Right lobe of liver (tissue), 4 donors: Measurements from ENCODE around the gene RDM1.

Experiments
- POLR2A ChIP-seq: fragments of 450-650 bp; IDR thresholded peaks from one replicate; pipeline ENCODE4 v1.6.1; 2017; ENCODE audit warnings: antibody characterized with exemption, mild to moderate bottlenecking
- TF ChIP-seq, protein P1 (sequence below), 4 donors: fragments of 200-600 bp in 3 of 4; fragments of 450-650 bp in 1 of 4; IDR thresholded peaks; one replicate each; pipeline versions ENCODE4 v1.5.1 to v1.8.0; 2016 to 2022; ENCODE audit warnings: antibody characterized with exemption in 4 of 4, mild to moderate bottlenecking in 2 of 4
- donor health status: DM: no; HTN: no; CAD: no.
- donor health status: DM: no; HTN: no; CAD: no.
- donor health status: DM: no; HTN: yes; CAD: no.

DNA sequence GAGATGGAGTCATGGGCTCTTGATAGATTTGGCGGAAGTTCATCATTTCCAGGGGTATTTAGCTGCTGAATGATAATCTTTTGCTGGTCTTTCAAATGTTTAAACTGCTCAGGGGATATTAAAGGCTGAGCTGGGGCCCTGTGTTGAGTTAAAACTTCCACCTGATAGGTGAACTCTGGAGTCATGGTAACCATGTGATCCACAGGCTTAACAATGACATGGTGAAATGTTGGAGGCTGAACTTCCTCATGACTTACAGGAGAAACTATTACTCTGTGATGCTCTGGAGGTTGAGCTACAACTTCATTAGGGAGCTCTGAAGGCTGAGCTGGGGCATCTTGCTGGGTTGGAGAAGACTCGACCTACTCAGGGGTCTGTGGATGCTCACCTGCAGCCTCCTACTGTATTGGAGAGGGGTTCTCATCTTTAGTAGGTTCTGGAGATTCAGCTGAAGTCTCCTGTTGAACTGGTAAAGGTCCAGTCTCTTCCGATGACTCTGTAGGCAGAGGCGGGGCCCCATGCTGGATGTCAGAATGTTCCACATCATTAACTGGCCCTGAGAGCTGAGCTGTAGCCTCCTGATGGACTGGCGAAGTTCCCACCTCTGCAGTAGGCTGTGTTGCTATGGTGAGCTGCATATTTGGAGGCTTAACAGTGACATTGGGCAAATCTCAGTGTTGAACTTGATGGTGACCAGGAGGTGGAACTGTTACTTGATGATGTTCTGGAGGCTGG lies 24.2 kb downstream of the RDM1 start:
- TF ChIP-seq POLR2A: no peak
- TF ChIP-seq, protein P1, sequence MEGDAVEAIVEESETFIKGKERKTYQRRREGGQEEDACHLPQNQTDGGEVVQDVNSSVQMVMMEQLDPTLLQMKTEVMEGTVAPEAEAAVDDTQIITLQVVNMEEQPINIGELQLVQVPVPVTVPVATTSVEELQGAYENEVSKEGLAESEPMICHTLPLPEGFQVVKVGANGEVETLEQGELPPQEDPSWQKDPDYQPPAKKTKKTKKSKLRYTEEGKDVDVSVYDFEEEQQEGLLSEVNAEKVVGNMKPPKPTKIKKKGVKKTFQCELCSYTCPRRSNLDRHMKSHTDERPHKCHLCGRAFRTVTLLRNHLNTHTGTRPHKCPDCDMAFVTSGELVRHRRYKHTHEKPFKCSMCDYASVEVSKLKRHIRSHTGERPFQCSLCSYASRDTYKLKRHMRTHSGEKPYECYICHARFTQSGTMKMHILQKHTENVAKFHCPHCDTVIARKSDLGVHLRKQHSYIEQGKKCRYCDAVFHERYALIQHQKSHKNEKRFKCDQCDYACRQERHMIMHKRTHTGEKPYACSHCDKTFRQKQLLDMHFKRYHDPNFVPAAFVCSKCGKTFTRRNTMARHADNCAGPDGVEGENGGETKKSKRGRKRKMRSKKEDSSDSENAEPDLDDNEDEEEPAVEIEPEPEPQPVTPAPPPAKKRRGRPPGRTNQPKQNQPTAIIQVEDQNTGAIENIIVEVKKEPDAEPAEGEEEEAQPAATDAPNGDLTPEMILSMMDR (IDR thresholded peaks at IDR 0.05): no peak
